HL-60/S4 treated with retinoic acid at 250 ng/mL for 4 days and 3 days (cell line): ENCODE measurements around the gene LACTB.

Source experiments
- in situ Hi-C: fragments of 300-500 bp; cut with MboI; formaldehyde crosslinking; loops from 2 replicates; pipeline ENCODE4 v1.7.0; 2022; ENCODE audit warnings: low sequenced_read_pairs

The LACTB gene

GRCh38 chr15:63122002-63122875, 578 bp downstream of the LACTB start:
- in situ Hi-C loops = no loop called here

GRCh38 chr15:63124506-63124905, 2.8 kb downstream of the LACTB start:
- in situ Hi-C loops = no loop called here

GRCh38 chr15:63126726-63127125, 5.1 kb downstream of the LACTB start:
- in situ Hi-C loops = no loop called here

- in situ Hi-C loops = no loop called here
Measured at GRCh38 chr15:63133786-63134185, 12.1 kb downstream of the LACTB start.

- in situ Hi-C loops = no loop called here
Measured at GRCh38 chr15:63134245-63134985, 12.8 kb downstream of the LACTB start.

- in situ Hi-C loops = no loop called here
Measured at GRCh38 chr15:63135281-63135680, 13.6 kb downstream of the LACTB start.

- in situ Hi-C loops = no loop called here
Measured at GRCh38 chr15:63135804-63136203, 14.1 kb downstream of the LACTB start.

- in situ Hi-C loops = no loop called here
Measured at GRCh38 chr15:63136742-63137141, 15.1 kb downstream of the LACTB start.

- in situ Hi-C loops = no loop called here
Measured at GRCh38 chr15:63140936-63141335, 19.3 kb downstream of the LACTB start.

GRCh38 chr15:63145426-63145825, 23.8 kb downstream of the LACTB start:
- in situ Hi-C loops = no loop called here

GRCh38 chr15:63146684-63147083, 25.0 kb downstream of the LACTB start:
- in situ Hi-C loops = no loop called here

GRCh38 chr15:63151665-63152064, 30.0 kb downstream of the LACTB start:
- in situ Hi-C loops = no loop called here

- in situ Hi-C loops = no loop called here
Measured at GRCh38 chr15:63155486-63155885, 33.8 kb downstream of the LACTB start.

- in situ Hi-C loops = no loop called here
Measured at GRCh38 chr15:63156086-63156710, 34.5 kb downstream of the LACTB start.

- in situ Hi-C loops = no loop called here
Measured at GRCh38 chr15:63156755-63157117, 35.1 kb downstream of the LACTB start.

- in situ Hi-C loops = no loop called here
Measured at GRCh38 chr15:63157118-63157843, 35.6 kb downstream of the LACTB start, which contains the start of gene RPS27L. RPS27L (minus strand) TSS chr15:63157477; CDS start chr15:63157405, 72 bp downstream.

- in situ Hi-C loops = no loop called here
Measured at GRCh38 chr15:63157891-63158431, 36.3 kb downstream of the LACTB start.

- in situ Hi-C loops = no loop called here
Measured at GRCh38 chr15:63160638-63161037, 39.0 kb downstream of the LACTB start.

- in situ Hi-C loops = no loop called here
Measured at GRCh38 chr15:63163217-63163616, 41.6 kb downstream of the LACTB start.

GRCh38 chr15:63165166-63165859, 43.7 kb downstream of the LACTB start:
- in situ Hi-C loops = no loop called here
